HG02840 (cell line): Measurements from ENCODE around the gene CD47.

ENCODE experiments used
- ATAC-seq: cut with Tn5 transposase; IDR thresholded peaks from one replicate; pipeline ENCODE4 v1.9.1; 2021; ENCODE audit warnings: mild to moderate bottlenecking, moderate library complexity, moderate number of reproducible peaks; ENCODE audit not compliant: unreplicated experiment, low FRiP score

CD47 gene

DNA sequence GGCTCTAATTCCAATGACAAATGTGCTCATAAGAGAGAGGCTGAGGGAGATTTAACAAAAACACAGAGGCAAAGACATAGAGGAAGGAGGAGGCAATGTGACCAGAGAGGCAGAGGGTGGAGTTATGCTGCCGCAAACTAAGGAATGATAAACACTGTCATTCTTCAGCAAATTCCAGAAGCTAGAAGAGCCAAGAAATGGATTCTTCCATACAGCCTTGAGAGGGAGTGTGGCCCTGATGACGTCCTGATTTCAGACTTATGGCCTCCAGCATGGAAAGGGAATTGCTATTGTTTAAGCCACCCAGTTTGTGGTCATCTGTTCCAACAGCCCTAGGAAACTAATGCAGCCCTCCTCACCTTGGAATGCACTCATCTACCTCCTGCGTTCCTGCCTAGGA lies 30.5 kb downstream of the CD47 start:
- no peak for ATAC-seq

- no peak for ATAC-seq
Measured at GRCh38 chr3:108055931-108056330, 34.9 kb downstream of the CD47 start.

DNA sequence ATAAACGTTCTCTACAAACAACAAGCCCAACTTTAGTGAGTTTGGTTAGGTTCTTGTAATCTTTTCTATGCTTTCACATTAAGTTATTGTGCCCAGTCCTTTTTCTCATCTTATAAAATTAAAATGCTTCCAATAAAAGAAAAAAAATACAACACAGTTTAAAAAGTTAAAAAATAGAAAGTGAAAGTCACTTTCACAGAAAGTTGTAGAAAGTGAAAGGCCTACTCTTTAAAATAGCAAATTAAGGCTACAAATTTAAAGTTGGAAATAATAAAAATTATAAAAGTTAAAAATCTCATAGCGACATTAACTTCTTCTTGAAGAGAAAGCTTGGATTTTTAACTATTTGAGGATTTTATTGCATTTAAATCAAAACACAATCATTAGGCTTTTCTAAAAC lies 35.9 kb downstream of the CD47 start:
- no peak for ATAC-seq

GRCh38 chr3:108053483-108053882 lies 37.3 kb downstream of the CD47 start:
- no peak for ATAC-seq

GRCh38 chr3:108053067-108053466 lies 37.8 kb downstream of the CD47 start:
- no peak for ATAC-seq

GRCh38 chr3:108051005-108051404 lies 39.8 kb downstream of the CD47 start:
- no peak for ATAC-seq

DNA sequence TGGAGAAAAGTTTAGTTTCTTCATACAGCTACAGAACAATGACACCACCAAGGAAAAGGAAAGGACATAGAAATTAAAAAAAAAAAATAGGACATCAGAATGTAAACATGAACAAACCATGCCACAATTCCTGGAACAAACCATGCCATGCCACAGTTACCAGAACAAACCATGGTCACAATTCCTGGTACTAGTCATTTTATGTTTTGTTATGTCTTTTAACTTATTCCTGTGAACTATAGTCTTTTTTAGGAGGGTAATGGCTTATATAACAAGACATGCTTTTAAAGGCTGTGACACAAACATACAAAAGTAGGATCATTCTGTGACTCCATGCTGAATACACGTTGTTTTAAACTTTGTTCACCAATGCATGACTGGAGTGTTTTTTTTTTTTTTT lies 42.8 kb downstream of the CD47 start:
- no peak for ATAC-seq

GRCh38 chr3:108046247-108046646 lies 44.6 kb downstream of the CD47 start:
- ATAC-seq, result no peak

DNA sequence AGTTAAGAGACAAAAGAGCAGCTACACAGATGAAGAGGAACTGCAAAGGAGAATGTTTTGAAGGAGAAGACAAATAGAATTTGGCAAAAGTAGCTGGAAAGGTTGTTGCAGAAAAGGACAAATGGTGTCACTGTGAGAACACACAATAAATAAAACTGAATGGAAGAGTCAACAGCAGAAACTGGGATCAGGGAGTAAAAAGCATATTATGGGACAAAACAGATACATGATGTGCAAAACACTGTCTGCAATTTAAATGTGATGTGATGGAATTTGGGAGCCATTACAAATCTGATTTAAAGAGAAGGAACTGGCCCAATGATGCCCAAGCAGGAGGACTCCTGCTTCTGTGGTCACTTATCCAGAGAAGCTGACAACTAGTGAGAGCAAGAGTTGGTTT lies 46.1 kb downstream of the CD47 start:
- no peak for ATAC-seq

DNA sequence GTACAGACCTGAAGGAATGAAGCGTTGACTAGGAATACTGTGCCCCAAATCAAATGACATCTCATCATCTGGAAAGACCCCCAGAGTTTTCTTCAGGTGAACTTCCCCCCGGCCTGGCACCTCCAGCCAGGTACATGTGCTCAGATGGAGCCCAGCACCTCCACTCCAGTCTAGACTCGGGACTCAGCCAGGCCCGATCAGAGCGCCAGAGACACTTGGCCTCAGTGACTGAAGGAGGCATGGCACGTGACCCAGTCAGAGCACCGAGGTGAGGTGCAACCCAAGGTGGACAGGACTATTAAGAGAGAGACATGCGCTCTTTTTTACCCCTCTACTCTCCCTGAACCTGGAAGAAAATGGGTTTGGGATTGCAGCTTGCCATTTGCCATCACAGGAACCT lies 48.5 kb downstream of the CD47 start:
- ATAC-seq, result no peak

DNA sequence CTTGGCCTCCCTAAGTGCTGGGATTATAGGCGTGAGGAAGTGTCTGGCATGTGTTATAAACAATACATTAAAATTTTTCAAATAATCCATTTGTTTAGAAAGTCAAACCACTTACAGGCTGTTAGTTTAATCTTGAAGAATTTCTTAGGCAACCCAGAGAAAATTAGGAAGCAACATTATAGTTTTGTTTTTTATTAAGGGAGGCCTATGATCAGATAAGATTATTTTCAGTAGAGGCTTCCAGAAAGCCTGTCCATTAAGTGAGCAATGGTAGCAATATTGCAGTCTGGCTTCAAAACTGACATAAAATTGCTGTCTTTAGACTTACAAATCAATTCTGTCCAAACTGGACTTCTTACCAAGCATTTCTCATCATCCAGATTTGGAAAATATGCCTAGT lies 49.6 kb downstream of the CD47 start:
- ATAC-seq, result no peak

- no peak for ATAC-seq
Measured at GRCh38 chr3:108037770-108038169, 53.1 kb downstream of the CD47 start.

DNA sequence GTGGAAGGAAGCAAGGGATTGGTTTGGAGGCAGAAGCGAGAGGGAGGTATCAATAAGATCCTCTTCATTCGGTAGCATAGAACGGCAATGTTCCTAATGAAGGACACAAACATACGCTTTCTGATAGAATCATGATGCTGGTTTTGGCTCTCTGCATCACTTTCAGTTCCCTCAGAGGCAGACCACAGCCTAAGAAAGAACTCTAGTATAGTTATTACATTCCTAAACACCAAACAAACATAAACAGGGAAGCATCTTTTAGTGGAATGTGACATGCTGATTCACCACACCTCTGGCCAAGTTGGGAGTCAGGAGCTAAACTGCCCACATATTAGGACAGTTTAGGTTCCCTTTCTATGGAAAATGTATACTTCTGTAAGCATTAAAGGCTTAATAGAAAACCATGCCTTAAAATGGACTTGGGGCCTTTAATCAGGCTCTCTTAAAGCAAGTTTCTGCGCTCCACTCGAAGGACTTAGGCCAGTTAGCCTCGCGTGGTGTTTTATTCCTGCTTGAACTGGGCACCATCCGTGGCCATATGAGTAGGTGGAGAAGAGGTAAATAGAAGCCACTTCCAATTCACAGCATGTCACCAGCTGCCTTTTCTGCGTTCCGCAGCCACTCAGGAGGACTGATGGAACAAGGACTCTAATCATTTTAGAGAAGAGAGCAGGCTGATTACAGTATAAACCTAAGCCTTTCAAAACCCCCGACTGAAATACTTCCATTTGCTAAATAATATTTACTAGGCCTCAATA lies 53.7 kb downstream of the CD47 start:
- ATAC-seq, result no peak

- ATAC-seq, result no peak
Measured at GRCh38 chr3:108036401-108036800, 54.4 kb downstream of the CD47 start.

GRCh38 chr3:108035751-108036150 lies 55.1 kb downstream of the CD47 start:
- no peak for ATAC-seq

- no peak for ATAC-seq
Measured at GRCh38 chr3:108031895-108032294, 58.9 kb downstream of the CD47 start.

GRCh38 chr3:108030960-108031359 lies 59.9 kb downstream of the CD47 start:
- no peak for ATAC-seq

GRCh38 chr3:108029466-108029865 lies 61.4 kb downstream of the CD47 start:
- no peak for ATAC-seq

DNA sequence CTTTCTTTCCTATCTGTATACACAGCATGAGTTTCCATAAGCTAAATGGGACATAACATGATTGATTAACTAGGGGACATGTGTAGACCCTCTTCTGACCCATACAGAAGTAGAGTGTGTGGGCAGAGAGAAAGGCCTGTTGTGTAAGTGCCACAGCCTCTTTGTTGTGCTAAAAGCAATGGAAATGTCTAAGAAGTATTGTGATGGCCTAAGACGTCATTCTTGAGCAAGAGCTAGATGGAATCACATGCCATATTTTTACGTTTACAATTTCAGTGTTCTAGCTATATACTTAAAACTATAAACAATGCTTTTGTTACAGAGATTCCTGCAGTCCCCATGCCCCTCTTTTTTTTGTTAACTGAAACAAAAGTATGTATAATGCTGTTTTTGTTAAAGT lies 61.9 kb downstream of the CD47 start:
- no peak for ATAC-seq

GRCh38 chr3:108025177-108025576 lies 65.7 kb downstream of the CD47 start:
- ATAC-seq, result no peak

GRCh38 chr3:108024146-108024850 lies 66.5 kb downstream of the CD47 start:
- ATAC-seq, result no peak
